M059J (cell line): ENCODE results near the gene PGP. TPM values are rescaled to one million over a fixed set of nuclear protein-coding genes. Genes with fewer than 3 reads are reported as not detected.

Experiments used
- DNase-seq: peaks from one replicate; pipeline ENCODE4 v3.0.0-alpha.2; 2012; ENCODE audit warnings: low read depth
- total RNA-seq: library from RNA; depleted of rRNA; stranded (reverse); fragments of >200 nt; shearing (Covaris generic); gene quantifications from 2 replicates; pipeline ENCODE4 v1.2.3, GENCODE V29; 2014

Gene PGP
- total RNA-seq, 1 experiment from 2014 or later, result 32.7 TPM

DNA sequence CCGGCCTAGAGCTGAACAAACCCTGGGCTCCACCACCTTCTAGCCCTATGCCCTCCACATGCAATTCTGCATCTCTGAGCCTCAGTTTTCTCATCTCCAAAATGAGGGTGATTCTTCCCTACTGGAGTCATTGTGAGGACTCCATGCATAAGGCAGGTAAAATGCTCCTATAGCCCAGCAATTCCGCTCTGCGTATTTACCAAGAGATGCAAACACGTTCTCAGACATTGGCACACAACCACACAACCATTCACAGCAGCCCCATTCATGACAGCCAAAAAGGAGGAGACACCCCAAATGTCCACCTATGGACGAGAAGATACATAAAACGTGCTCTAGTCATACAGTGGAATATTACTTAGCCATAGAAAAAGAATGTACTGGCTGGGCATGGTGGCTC, 14.3 kb downstream of the PGP start:
- no peak for DNase-seq

- DNase-seq, result no peak
Observed at GRCh38 chr16:2199621-2200139, 15.0 kb downstream of the PGP start.

DNA sequence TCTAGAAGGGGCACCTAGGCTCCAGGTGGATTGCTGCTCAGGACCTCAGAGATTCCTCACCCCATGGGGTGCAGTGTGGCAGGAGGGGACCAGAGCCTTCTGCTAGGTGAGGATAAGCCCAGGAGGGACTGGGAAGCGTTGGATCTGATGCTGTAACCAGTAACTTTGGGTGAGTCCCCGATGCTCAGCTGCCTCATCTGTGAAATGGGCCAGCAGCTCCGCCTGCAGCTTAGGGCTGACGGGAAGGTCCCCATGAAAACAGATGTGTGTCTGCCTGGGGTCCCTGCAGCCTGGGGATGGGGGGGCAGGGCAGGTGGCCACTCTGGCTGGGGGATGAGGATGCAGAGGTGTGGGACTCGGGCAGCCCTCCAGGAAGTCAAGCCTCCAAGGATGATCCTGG, 15.5 kb downstream of the PGP start:
- no peak for DNase-seq

- no peak for DNase-seq
Observed at GRCh38 chr16:2198283-2198682, 16.4 kb downstream of the PGP start.

GRCh38 chr16:2197765-2198164, 16.9 kb downstream of the PGP start:
- no peak for DNase-seq

DNA sequence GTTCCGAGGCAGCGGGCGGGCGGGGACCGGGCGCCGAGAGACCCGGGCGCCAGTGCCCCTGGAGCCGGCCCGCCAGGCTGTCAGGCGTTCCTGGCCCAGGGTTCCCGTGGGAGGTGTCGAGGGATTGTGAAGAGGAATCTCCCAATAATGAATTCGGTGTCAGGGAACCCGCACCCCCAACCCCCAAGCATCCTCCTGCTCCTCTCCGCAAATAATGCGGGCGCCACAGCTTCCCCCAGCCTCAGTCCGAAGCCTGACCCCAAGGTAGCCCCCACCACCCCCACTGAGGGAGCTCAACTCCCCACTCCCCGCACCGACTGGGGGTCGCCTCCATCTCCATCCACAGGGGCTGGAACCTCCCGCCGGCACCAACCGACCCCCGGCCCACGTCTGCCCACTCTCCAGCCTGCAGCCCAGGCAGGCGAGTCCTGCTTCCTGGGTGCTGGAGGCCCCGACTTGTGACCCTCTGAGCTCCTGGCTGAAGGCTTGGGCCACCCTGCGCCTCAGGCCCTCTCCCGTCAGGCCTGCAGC, 17.6 kb downstream of the PGP start:
- DNase-seq, result no peak

DNA sequence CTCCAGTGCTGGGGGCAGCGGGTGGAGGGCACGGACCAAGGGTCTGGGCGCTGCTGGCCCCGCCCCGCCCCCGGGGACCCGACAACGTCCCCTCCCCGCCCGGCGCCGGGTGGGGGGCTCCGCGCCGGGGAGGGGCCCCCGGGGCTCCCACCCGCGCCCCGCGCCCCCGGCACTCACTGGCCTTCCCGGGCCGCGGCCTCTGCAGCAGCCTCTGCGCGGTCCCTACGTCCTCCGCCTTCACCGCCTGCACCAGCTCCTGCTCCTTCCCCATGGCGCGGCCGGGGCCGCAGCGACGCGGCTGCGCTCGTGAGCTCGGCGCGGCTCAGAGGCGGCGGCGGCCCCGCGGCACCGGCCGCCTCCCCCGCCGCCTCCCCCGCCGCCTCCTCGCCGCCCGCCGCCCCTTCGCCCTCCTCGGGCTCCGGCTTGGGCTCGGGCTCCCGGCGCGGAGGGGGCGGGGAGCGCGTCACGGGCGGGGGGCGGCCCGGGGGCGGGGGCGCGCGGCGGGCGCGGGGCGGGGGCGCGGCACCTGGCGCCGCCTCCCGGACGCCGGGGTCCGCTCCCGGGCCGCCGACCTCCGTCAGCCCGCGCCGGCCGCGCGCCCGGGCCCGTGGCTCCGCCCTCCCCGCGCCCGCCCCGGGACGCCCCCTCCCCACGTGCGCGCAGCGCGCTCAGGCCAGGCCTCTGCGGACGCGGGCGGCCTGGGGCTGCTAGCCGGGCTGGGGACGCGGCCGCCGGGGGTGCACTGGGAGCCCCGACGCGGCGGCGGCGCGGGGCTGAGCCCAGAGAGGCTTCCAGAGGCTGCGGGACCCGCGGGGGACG, 18.3 kb downstream of the PGP start, which contains the start of gene CASKIN1:
TSS of gene CASKIN1 (minus strand) at position 444 of the 819 bp plus-strand sequence. CDS start at position 271, 173 bp downstream.
- DNase-seq, result no peak

DNA sequence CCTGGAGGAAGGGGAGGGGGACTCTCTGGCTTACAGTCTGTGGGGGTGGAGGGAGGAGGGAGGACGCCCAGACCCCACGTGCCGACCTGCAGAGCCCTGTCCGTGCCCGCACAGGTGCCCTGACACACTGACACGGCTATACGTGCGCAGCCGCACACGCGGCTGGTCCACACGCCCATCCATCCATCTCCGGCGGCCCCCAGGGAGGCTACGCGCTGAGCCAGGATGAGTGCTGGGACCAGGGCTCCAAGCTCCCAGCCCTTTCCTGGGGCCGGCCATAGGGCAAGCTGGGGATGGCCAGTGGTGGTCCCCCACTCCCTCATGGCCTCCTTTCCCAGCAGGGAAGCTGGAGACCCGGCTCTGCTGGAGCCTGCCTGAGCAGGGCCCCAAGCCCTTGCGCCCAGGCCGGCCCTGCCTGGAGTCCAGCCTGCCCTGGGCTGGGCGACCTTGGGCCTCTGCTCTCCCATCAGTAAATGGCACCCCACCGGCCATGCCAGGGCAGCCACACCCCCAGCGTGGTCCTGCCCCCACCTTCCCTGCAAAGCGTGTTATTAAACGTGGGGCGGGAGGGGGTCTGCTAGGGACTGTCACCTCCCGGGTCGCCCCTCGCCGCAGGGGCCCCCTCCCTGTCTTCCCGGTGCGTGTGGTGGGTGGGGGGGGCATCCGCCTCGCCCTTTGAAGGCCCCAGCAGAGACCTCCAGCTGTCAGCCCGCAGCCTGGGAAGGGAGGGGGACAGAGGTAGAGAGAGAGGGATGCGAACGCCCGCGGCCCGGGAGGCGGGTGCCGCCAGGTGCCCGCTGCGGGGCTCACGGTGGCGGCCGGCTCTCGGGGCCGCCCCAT, 19.1 kb downstream of the PGP start:
- DNase-seq, result no peak

- DNase-seq, result peak; percentile 51
Observed at GRCh38 chr16:2194852-2195321, 19.8 kb downstream of the PGP start.

GRCh38 chr16:2194166-2194834, 20.3 kb downstream of the PGP start:
- DNase-seq, result peak; percentile 90

GRCh38 chr16:2191446-2191706, 23.3 kb downstream of the PGP start:
- no peak for DNase-seq

DNA sequence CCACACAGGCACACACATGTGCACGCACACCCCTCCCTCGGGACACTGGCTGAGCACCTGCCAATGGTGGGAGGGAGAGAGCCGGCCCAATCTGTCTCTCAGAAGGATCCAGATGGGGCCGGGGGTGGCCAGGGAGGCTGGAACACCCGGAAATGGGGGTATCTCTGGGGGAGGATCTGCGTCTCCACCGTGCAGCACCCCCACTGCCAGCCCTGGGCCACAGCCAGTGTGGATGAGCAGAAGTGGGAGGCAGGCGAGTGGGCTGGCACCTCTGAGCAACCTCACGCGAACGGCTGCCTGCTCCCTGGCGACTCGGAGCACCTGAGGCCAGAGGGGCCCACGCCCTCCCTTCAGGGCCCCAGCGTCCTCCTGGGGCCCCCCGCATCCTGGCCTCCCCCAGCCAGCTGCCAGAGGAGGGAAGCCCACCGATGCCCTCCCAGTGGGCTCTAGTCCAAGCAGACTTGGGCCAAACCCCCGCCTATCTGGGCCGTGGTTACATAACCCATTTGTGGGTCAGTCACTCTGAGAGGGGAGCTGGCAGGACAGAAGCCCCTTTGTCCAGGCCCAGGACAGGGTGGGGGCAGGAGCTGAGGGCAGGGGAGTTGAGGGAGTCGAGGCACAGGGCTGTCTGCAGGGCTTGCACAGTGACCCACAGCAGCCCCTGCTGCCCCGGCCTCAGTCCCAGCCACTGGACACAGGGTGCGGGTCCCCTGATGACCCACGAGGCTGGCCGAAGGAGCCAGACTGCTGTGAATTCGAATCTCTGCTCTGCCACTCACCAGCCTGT, 23.8 kb downstream of the PGP start:
- no peak for DNase-seq

DNA sequence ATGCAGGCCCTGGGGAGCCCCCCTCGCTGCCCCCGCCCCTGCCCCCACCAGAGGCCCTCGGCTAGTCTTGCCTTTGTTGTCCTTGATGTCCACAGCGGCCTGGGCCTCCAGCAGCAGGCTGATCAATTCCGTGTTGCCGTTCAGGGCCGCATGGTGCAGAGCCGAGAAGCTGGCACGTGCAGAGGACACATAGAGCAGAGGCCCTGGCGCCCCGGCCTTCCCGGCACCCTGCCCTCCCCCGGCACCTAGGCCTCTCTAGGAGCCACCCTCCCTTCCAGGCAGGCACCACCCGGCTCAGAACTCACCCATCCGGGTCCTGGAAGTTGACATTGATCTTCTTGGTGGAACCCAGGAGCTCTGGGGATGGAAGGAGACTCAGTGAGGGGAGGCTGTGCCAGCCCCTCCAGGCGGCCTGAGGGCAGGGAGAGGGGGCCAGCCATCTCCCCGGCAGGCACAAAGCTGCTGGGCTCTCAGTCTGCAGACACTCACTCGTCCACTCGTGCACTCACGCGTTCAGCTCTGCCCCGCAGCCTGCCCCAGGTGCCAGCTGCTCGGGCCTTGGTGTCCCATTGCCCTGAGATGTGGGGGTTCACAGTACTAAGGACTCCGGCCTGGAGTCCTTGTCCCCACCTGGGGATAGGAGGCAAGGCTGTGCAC, 24.5 kb downstream of the PGP start:
- no peak for DNase-seq

DNA sequence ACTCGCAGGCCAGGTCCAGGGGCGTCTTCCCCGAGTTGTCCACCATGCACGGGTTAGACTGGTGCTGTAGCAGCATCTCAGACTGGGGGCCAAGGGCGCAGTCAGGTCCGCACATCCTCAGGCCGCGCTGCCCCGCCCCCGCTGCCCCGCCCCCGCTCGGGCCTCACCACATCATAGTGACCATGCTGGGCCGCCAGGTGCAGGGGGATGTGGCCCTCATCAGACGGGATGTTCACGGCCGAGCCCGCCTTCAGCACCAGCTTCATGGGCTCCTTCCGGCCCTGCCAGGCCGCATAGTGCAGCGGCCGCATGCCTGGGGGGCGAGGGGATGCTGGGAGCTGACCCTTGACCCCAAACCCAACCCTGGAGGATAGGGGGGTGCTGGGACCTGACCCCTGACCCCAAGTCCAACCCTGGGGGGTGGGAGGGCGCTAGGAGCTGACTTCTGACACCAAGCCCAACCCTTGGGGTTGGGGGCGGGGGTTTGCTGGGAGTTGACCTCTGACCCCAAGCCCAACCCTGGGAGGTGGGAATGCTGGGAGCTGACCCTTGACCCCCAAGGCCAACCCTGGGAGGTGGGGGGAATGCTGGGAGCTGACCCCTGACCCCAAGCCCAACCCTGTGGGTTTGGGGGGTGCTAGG, 25.3 kb downstream of the PGP start:
- no peak for DNase-seq

DNA sequence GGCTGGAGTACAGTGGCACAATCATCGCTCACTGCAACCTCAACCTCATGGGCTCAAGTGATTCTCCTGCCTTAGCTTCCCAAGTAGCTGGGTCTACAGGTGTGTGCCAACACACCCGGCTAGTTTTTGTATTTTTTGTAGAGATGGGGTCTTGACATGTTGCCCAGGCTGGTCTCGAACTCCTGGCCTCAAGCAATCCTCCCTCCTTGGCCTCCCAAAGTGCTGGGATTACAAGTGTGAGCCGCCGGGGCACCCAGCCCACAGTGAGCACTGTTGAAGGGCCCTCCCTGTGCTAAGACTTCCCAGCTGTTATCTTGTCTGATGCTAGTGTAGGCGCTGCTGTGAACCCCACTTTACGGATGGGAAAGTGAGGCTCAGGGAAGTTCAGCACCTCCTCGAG, 26.2 kb downstream of the PGP start:
- DNase-seq, result no peak

GRCh38 chr16:2187212-2187611, 27.4 kb downstream of the PGP start:
- no peak for DNase-seq

- DNase-seq, result no peak
Observed at GRCh38 chr16:2186505-2186904, 28.1 kb downstream of the PGP start.

DNA sequence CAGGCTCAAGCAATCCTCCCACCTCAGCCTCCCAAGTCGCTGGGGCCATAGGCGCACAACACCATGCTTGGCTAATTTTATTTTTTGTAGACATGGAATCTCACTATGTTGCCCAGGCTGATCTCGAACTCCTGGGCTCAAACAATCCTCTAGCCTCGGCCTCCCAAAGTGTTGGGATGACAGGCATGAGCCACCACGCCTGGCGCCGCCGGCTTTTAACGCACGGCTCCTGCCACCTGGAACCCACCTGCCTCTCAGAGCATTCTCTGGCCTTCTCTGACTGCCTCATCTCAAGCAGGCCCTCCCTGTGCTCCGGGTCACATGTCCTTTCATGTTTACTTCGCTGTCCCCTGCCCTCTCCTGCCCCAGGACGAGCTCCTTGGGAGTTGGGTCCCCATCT, 28.6 kb downstream of the PGP start:
- no peak for DNase-seq

- no peak for DNase-seq
Observed at GRCh38 chr16:2184962-2185361, 29.7 kb downstream of the PGP start.

- DNase-seq, result no peak
Observed at GRCh38 chr16:2184346-2184745, 30.3 kb downstream of the PGP start.
